Skin epidermis (tissue), 12 donors: Measurements from ENCODE around the gene TNPO2.
"Not testable (repeated sequence)": the region's sequence is repeated elsewhere in the genome, so short reads cannot be mapped to it uniquely, and the experiment has no call there.

Experiments
- H3K27ac ChIP-seq, 21 experiments: fragments of 200-600 bp; sonication (generic) in 11 of 21; one replicate each; pipeline ENCODE4 v1.5.0; 2020; ENCODE audit warnings: mild to moderate bottlenecking in 3 of 21, inconsistent platforms in 2 of 21, moderate library complexity in 2 of 21
- H3K4me3 ChIP-seq, 7 experiments: fragments of 200-600 bp; sonication (generic) in 2 of 7; one replicate each; pipeline ENCODE4 v1.5.0; 2020; ENCODE audit warnings: inconsistent platforms in 2 of 7, mild to moderate bottlenecking in 2 of 7, moderate library complexity in 1 of 7

The TNPO2 gene

GRCh38 chr19:12712077-12712476 lies 11.7 kb downstream of the TNPO2 start:
- H3K27ac ChIP-seq: not testable (repeated sequence)

GRCh38 chr19:12711187-12711586 lies 12.5 kb downstream of the TNPO2 start:
- Histone ChIP-seq H3K4me3 (no peak overlapping the region), H3K27ac (no peak overlapping the region)

More at GRCh38 chr19:12712077-12712476, 11.7 kb downstream of the TNPO2 start:
- H3K4me3 ChIP-seq: not testable (repeated sequence)

- Histone ChIP-seq H3K4me3 (no peak overlapping the region), H3K27ac (no peak overlapping the region)
Observed at GRCh38 chr19:12708641-12709040, 15.1 kb downstream of the TNPO2 start.

GRCh38 chr19:12706332-12706718 lies 17.4 kb downstream of the TNPO2 start:
- Histone ChIP-seq H3K4me3 (no peak overlapping the region), H3K27ac (no peak overlapping the region)

- no peak overlapping the region for H3K27ac ChIP-seq
- H3K4me3 ChIP-seq: no peak overlapping the region
Observed at GRCh38 chr19:12705654-12706331, 17.9 kb downstream of the TNPO2 start.

- no peak overlapping the region for H3K27ac ChIP-seq
- H3K4me3 ChIP-seq: no peak overlapping the region
Observed at GRCh38 chr19:12705169-12705568, 18.6 kb downstream of the TNPO2 start.

- H3K4me3 ChIP-seq: no peak overlapping the region
Observed at GRCh38 chr19:12703046-12703445, 20.7 kb downstream of the TNPO2 start.

GRCh38 chr19:12701596-12702282 lies 22.0 kb downstream of the TNPO2 start:
- H3K4me3 ChIP-seq: no peak overlapping the region

More at GRCh38 chr19:12703046-12703445, 20.7 kb downstream of the TNPO2 start:
- no peak overlapping the region for H3K27ac ChIP-seq

GRCh38 chr19:12698138-12698537 lies 25.6 kb downstream of the TNPO2 start:
- H3K27ac ChIP-seq: no peak overlapping the region

More at GRCh38 chr19:12701596-12702282, 22.0 kb downstream of the TNPO2 start:
- H3K27ac ChIP-seq: no peak overlapping the region

GRCh38 chr19:12697425-12697824 lies 26.3 kb downstream of the TNPO2 start:
- H3K27ac ChIP-seq: peak overlapping the region in 1 of 21 experiments; percentile 87
- H3K4me3 ChIP-seq: peak overlapping the region in 1 of 7 experiments; percentile 99

More at GRCh38 chr19:12698138-12698537, 25.6 kb downstream of the TNPO2 start:
- no peak overlapping the region for H3K4me3 ChIP-seq

- Histone ChIP-seq H3K27ac (peak within 1 kb of the TSS in 20 of 21 experiments; percentile 20 to 90 (median 82)), H3K4me3 (peak within 1 kb of the TSS; percentile 62 to 99 (median 84))
Observed at GRCh38 chr19:12696366-12697335, 27.1 kb downstream of the TNPO2 start, which contains the start of gene FBXW9. Gene FBXW9, minus strand, starts transcription at chr19:12696631. Its CDS starts 50 bp downstream, at chr19:12696581.

- H3K4me3 ChIP-seq: peak overlapping the region; percentile 62 to 99 (median 84)
- H3K27ac ChIP-seq: peak overlapping the region in 18 of 21 experiments; percentile 20 to 90 (median 84)
Observed at GRCh38 chr19:12695997-12696365, 27.8 kb downstream of the TNPO2 start.

GRCh38 chr19:12695514-12695913 lies 28.2 kb downstream of the TNPO2 start:
- Histone ChIP-seq H3K27ac (peak overlapping the region in 9 of 21 experiments; percentile 60 to 90 (median 86)), H3K4me3 (peak overlapping the region; percentile 62 to 99 (median 84))

GRCh38 chr19:12695096-12695495 lies 28.6 kb downstream of the TNPO2 start:
- H3K4me3 ChIP-seq: no peak overlapping the region
- peak overlapping the region in 1 of 21 experiments; percentile 87 for H3K27ac ChIP-seq

GRCh38 chr19:12694641-12695040 lies 29.1 kb downstream of the TNPO2 start:
- H3K27ac ChIP-seq: no peak overlapping the region
- H3K4me3 ChIP-seq: no peak overlapping the region

- Histone ChIP-seq H3K27ac (no peak overlapping the region), H3K4me3 (no peak overlapping the region)
Observed at GRCh38 chr19:12692960-12693359, 30.8 kb downstream of the TNPO2 start.

GRCh38 chr19:12689581-12690216 lies 34.0 kb downstream of the TNPO2 start:
- Histone ChIP-seq H3K27ac (no peak overlapping the region), H3K4me3 (no peak overlapping the region)

- Histone ChIP-seq H3K27ac (no peak overlapping the region), H3K4me3 (no peak overlapping the region)
Observed at GRCh38 chr19:12689012-12689411, 34.7 kb downstream of the TNPO2 start.

GRCh38 chr19:12687496-12688196 lies 36.1 kb downstream of the TNPO2 start, which contains the start of gene GNG14:
Gene GNG14, plus strand, starts transcription at chr19:12687998. Its CDS starts 51 bp downstream, at chr19:12688049.
- Histone ChIP-seq H3K4me3 (no peak within 1 kb of the TSS), H3K27ac (no peak within 1 kb of the TSS)
